ENCODE results near the gene LZTR1.

Gene LZTR1

DNA sequence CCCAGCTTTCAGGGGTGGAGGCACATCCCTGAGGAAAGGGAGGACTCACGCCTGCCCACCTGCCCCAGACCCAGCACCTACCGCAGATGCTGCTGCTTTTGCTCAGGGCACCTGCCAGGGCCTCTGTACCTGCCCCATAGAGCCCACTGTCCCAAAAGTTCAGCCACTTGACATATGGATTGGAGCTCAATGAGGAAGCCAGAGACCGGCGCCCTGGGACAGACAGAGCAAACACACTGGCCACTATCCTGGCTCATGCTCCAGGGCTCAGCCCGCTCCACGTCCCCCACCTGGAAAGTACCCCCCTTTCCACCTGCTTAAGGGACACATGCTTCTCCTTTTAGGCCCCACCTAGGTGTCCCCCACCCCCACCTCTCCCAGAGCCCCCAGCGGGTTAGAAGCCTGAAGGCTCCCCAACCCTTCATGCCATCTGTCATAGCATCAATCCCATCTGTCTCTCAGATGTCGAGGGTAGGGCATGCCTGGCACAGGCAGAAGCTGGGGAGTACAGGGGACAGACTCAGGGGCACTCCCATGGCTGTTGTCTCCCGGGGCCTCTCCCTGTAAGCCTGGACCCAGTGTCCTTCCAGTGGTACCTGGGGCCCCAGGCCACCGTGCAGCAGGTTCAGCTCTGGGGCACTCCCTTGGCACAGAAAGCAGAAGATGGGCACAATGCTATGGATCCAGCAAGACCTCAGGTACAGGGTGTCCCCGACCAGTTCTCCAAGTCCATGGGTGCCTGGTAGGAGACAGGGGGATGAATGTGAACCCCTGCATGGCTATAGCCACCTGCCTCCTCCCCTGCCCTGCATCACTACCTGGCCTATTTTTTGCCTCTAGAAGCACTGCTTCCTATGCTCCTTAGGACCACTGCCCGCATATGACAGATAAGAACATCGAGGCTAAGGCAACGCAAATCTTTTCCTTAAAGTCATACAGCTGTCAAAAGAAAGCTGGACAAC lies 30.6 kb downstream of the LZTR1 start:
- H3K4me3 ChIP-seq (ENCODE audit: low read depth, low read length) = no peak overlapping the region

DNA sequence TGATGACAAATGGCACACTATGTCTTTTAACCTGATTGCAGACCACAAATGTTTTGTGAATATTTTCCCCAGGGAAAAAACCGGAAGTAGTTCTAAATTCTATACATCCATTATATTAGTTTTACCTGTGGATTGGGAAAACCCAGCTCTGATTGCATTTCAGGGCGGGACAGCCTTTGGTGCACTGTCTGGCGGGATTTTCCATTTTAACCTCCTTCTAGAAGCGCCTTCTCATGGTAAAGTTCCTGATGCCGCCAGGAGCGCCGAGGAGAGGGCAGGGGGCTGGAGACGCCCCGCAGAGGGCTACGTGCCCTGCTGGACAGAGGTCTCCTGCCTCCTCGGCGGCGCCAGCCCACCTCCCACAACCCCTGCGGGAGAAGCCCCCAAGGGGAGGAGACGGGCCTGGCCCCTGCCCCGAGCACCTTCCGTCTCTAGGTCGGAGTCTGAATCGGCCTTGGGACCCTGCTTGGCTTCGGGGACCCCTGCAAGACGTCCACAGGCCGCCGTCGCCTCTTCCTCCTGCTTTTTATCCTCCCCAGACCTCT lies 31.6 kb downstream of the LZTR1 start:
- peak overlapping the region; percentile 54 for H3K4me3 ChIP-seq (ENCODE audit: low read depth, low read length)

DNA sequence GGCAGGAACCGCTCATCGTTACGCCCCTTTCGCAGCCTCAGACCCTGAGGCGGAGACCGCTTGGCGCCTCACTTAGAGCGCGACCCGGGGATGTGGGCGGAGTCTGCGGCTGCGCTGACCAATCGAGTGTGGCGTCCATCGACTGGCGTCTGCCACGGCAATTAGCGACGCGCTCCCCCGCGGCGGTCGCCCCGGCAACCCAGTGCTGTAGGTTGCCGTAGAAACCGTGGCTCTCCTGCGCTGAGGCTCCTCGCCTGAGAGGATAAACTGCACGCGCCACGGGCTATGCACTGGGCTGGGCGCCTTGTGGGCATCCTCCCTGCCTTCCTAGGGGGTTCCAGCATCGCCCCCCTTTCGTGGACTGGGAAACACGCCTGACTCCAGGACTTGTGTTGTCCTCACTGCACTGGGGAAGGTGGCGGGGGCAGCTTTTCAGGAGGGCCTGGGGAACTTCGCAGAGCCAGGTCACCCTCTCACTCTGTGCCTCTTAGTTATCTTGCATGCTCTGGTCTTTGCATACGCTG lies 32.2 kb downstream of the LZTR1 start:
- peak overlapping the region; percentile 54 for H3K4me3 ChIP-seq (ENCODE audit: low read depth, low read length)

GRCh38 chr22:21014726-21015465 lies 32.8 kb downstream of the LZTR1 start, which contains the start of gene P2RX6:
TSS of gene P2RX6 (plus strand) at chr22:21015165. CDS start at chr22:21015175, 10 bp downstream.
- H3K4me3 ChIP-seq (ENCODE audit: low read depth, low read length) = peak within 1 kb of the TSS; percentile 54

GRCh38 chr22:21015466-21016006 lies 33.4 kb downstream of the LZTR1 start:
- H3K4me3 ChIP-seq (ENCODE audit: low read depth, low read length) = no peak overlapping the region

DNA sequence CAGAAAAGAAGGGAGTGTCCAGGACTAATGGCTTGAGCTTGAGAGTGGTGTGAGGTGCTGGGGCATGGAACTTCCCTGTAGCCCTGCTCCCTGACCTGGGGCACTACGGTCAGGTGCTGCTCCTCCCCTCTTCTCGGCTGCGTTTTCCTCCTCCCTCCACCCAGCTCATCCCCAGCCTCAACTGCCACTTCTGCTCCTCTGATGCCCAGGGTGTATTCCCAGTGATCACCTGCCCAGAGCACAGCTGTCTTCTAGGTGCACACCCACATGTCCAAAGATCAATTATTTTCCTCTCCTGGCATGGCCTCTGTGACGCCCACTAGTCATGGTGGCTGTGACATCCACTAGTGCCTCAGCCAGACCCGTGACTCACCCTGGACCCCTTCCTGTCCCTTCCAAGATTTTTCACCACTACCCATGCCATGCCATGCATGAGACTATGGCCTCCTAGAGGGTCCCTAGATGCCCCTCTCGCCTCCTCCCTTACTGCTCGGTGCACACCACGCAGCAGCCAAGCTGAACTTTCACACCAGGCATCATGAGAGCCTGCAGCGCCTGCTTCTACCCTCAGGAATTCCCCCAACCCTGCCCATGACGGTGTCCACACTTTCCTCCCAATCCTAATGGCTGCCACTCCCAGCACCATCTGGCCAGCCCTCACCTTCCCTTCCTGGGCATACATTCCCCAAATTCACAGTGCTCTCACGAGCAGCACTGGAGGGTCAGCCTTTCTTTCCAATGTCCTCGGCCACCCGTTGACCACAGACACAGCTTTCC lies 34.7 kb downstream of the LZTR1 start:
- no peak overlapping the region for H3K4me3 ChIP-seq (ENCODE audit: low read depth, low read length)

DNA sequence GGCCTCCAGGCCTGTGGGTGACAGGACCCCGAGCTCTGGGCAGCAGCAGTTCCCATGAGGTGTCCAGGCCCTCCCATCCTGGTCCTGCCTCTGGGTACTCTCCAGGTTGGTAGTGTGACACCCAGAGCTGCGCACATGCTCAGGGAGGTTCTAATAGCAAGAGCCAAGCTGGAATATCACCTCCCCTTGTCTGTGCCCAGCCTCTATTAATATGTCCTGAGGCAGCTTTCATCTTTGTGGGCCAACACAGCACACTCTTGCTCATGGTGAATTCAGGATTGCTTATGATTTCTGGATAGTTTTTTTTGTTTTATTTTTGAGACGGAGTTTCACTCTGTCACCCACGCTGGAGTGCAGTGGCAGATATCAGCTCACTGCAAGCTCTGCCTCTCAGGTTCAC lies 36.2 kb downstream of the LZTR1 start:
- H3K4me3 ChIP-seq (ENCODE audit: low read depth, low read length) = no peak overlapping the region

DNA sequence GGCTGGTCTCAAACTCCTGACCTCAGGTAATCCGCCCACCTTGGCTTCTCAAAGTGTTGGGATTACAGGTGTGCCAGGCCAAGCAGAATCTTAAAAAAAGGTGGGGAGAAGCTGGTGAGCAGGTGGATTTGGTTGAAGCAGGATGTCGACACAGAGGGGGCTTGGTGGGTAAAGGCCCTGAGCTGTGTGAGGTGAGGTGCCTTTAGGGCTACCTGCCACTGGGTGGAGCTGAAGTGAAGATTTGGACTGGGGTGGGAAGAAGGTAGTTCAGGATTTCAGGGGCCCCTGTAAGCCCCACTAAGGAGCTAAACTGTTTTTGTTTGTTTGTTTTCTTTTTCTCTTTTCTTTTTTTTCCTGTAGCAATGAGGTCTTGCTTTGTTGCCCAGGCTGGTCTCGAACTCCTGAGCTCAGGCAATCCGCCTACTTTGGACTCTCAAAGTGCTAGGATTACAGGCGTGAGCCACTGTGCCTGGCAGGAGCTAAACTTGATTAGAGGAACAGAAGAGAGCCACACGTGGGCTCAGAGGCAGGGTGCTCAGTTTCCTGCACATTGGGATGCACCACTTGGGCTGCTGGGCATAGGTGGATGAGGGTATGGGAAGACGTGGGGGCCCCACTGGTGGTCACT lies 38.8 kb downstream of the LZTR1 start:
- H3K4me3 ChIP-seq (ENCODE audit: low read depth, low read length) = no peak overlapping the region

DNA sequence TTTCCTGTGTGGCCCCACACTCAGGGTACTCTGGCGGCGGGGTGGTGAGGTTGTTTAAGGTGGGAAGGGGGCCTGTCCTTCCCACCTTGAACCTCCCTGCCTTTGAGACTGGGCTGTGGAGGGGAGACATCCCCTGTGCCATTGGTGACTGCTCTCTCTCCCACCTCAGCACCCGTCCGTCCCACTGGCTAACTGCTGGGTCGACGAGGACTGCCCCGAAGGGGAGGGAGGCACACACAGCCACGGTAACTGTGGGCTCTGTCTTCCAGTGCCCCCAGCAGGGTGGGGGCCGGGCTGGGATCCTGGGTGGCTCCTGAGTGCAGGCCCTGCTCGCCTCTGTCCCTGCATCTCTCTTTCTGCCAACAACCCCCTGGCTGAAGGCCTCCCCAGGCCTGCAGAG lies 40.4 kb downstream of the LZTR1 start:
- H3K4me3 ChIP-seq (ENCODE audit: low read depth, low read length) = no peak overlapping the region

DNA sequence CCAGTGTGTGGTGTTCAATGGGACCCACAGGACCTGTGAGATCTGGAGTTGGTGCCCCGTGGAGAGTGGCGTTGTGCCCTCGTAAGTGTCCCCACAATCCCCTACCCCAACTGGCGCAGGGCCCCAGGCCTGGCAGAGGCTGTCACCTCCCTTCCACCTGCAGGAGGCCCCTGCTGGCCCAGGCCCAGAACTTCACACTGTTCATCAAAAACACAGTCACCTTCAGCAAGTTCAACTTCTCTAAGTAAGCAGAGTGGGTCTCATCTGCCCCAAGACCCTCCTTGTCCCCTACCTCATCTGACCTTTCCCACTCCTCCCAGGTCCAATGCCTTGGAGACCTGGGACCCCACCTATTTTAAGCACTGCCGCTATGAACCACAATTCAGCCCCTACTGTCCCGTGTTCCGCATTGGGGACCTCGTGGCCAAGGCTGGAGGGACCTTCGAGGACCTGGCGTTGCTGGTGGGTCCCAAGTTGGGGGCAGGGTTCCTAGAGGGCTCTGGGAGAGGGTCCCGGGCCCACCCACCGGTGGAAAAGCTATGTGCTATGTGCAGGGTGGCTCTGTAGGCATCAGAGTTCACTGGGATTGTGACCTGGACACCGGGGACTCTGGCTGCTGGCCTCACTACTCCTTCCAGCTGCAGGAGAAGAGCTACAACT lies 41.0 kb downstream of the LZTR1 start:
- no peak overlapping the region for H3K4me3 ChIP-seq (ENCODE audit: low read depth, low read length)

- no peak overlapping the region for H3K4me3 ChIP-seq (ENCODE audit: low read depth, low read length)
Observed at GRCh38 chr22:21025266-21025665, 43.2 kb downstream of the LZTR1 start.

- H3K4me3 ChIP-seq (ENCODE audit: low read depth, low read length) = no peak overlapping the region
Observed at GRCh38 chr22:21025763-21026755, 44.0 kb downstream of the LZTR1 start.

DNA sequence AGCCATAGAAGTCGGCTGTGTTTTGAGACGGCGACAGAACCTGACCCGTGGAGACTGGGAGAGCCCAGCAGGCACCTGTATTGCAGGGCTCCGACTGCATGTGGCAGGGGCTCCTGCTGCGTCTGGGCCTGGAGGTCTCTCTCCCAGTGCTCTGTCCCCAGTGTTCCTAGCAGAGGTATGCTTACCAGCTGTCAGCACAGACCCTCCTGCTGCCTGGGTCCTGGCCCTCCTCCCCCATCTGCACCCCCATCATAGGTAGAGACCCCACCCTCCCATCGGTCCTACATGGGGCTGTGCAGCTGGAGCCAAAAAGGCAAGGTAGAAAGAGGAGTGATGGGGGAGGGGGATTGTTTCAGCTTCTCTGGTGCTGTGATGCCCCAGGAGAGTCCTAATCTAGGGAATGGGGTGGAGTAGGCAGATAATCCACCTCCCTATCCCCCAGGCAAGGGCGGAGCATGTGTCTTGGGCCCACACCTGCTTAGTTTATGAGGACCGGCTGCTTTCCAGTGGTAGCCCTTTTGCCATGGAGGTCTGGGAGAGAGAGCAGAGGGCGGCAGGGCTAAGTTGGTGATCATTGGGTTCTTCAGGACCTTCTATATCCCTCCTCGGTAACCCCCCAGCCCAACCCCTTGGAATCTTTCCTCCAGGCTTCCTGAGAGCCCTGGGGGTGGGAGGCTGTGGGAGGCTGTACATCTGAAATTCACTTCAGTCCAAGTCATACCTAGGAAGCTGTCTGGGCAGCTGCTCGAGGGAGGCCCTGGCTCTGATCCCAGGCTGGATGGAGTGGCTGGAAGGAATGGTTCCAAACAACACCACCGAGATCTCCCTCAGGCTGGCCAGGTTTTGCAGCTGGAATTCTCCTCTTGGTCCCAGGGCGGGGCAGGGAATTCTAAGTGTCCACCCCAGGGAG lies 44.9 kb downstream of the LZTR1 start:
- no peak overlapping the region for H3K4me3 ChIP-seq (ENCODE audit: low read depth, low read length)

DNA sequence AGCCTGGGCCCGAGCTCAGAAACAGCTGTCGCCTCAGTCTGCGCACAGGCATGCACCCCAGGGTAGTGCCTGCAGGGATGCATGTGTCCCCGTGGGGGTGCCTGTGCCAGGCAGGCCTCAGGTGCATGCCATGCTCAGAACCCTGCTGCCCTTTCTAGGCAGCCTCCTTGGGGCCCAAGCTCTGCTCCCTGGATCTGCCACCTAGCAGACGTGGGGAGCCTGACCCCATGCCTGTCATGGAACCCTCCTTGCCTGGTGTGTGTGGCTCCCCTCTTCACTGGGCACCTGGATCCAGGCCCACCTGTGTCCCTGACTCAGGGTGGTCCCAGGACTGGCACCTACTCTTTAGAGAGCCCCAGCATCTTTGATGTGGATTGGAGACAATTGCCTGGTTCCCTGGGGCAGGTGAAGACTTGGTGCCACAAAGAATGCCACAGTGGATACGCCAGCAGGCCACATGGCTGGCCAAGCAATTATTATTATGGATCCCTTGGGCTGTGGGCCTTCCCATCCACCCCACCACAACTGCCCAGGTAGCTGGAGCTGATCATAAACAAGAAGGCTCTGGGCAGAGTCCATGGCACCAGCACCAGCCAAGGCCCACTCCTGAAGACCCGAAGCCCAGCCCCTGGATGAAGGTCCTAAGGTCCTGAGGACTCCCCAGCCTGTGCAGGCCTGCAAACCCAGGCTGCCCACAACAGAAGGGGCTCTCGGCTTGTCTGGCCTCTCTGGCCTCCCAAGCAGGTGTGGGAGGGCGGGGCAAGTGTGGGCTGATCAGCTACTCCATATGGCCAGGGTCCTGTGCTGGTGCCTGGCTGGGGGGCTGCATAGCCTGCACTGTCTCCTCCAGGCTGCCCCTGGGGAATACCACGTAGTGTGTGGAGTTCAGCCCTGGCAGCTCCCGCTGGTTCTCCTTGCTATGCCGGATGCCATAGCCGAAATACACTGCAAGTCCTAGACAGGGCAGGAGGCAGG lies 46.5 kb downstream of the LZTR1 start:
- no peak overlapping the region for H3K4me3 ChIP-seq (ENCODE audit: low read depth, low read length)

- H3K4me3 ChIP-seq (ENCODE audit: low read depth, low read length) = no peak overlapping the region
Observed at GRCh38 chr22:21029486-21030025, 47.5 kb downstream of the LZTR1 start.

GRCh38 chr22:21030032-21030431 lies 47.9 kb downstream of the LZTR1 start:
- no peak overlapping the region for H3K4me3 ChIP-seq (ENCODE audit: low read depth, low read length)
